ENCODE data around the gene FIP1L1. TPM values are rescaled to one million over a fixed set of nuclear protein-coding genes. Genes with fewer than 3 reads are reported as not detected.

Gene FIP1L1
- total and polyA plus RNA-seq, 2 of the 13 experiments (the other 11 are each of a cell fraction or from before 2014, with no cell fraction given) = 14.9 to 69.4 TPM

- TF ChIP-seq ATF5 (CRISPR knock-in tag; IDR thresholded peaks at IDR 0.05; ENCODE audit: low read depth) (no peak), SSRP1 (CRISPR knock-in tag; IDR thresholded peaks at IDR 0.05) (0 out of 2 replicates have a peak, but pooled peaks have one; percentile 31), MTA1 (CRISPR knock-in tag; IDR thresholded peaks at IDR 0.05; ENCODE audit: borderline replicate concordance) (no peak), PHF21A (CRISPR knock-in tag; IDR thresholded peaks at IDR 0.05) (peak; percentile 69), RFXAP (CRISPR knock-in tag; IDR thresholded peaks at IDR 0.05; ENCODE audit: borderline replicate concordance) (peak; percentile 54; the same call in 1 of the 2 replicates), STAT5B (CRISPR knock-in tag; IDR thresholded peaks at IDR 0.05) (no peak), ZNF788 (CRISPR knock-in tag; IDR thresholded peaks at IDR 0.05; ENCODE audit: borderline replicate concordance) (no peak), DNMT3B (CRISPR knock-in tag; conservative IDR thresholded peaks at IDR 0.05) (peak; percentile 84; the same call in 1 of the 2 replicates), ZFP36 (IDR thresholded peaks at IDR 0.05; ENCODE audit: borderline replicate concordance, low read depth, low read length, partially characterized antibody) (no peak), MEIS2 (CRISPR knock-in tag; IDR thresholded peaks at IDR 0.05) (peak; percentile 89), FOXK2 (IDR thresholded peaks at IDR 0.05) (peak; percentile 45; the same call in 1 of the 2 replicates), MLXIP (CRISPR knock-in tag; IDR thresholded peaks at IDR 0.05; ENCODE audit: borderline replicate concordance) (no peak), PTBP1 (IDR thresholded peaks at IDR 0.05; ENCODE audit: low read depth, low read length, poor library complexity, severe bottlenecking) (no peak), ATF1 (CRISPR knock-in tag; IDR thresholded peaks at IDR 0.05) (peak; percentile 98), SOX6 (IDR thresholded peaks at IDR 0.05) (no peak), SOX6 (CRISPR knock-in tag; IDR thresholded peaks at IDR 0.05) (peak; percentile 37), TAF15 (IDR thresholded peaks at IDR 0.05; ENCODE audit: low read depth, low read length, poor library complexity, severe bottlenecking) (no peak), GTF3A (CRISPR knock-in tag; conservative IDR thresholded peaks at IDR 0.05) (no peak), KLF12 (CRISPR knock-in tag; IDR thresholded peaks at IDR 0.05; ENCODE audit: borderline replicate concordance) (peak; percentile 43; the same call in 1 of the 2 replicates), EP300 (IDR thresholded peaks at IDR 0.05; ENCODE audit: low read depth in 2 of 2, low read length in 2 of 2) (0 out of 4 replicates have a peak, but pooled peaks of 1 of the 2 experiments have one; percentile 21), EP300 (CRISPR knock-in tag; IDR thresholded peaks at IDR 0.05; ENCODE audit: borderline replicate concordance) (no peak), PHF5A (CRISPR knock-in tag; IDR thresholded peaks at IDR 0.05; ENCODE audit: low read depth, unreplicated experiment) (no peak), JARID2 (CRISPR knock-in tag; IDR thresholded peaks at IDR 0.05; ENCODE audit: insufficient replicate concordance) (no peak), SOX13 (IDR thresholded peaks at IDR 0.05) (no peak), SOX13 (CRISPR knock-in tag; conservative IDR thresholded peaks at IDR 0.05 in 1 of 2, IDR thresholded peaks at IDR 0.05 in 1 of 2) (peak in 1 of 2 experiments; percentile 18; a peak in 1 of 4 replicates)
- TF ChIP-seq, protein P1, sequence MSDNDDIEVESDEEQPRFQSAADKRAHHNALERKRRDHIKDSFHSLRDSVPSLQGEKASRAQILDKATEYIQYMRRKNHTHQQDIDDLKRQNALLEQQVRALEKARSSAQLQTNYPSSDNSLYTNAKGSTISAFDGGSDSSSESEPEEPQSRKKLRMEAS (IDR thresholded peaks at IDR 0.05) = peak; percentile 100
- TF ChIP-seq, protein P2, sequence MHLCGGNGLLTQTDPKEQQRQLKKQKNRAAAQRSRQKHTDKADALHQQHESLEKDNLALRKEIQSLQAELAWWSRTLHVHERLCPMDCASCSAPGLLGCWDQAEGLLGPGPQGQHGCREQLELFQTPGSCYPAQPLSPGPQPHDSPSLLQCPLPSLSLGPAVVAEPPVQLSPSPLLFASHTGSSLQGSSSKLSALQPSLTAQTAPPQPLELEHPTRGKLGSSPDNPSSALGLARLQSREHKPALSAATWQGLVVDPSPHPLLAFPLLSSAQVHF (CRISPR knock-in tag; IDR thresholded peaks at IDR 0.05) = 0 out of 2 replicates have a peak, but pooled peaks have one; percentile 50
Measured at GRCh38 chr4:53365486-53366300, 11.7 kb upstream of the FIP1L1 start, which contains the start of gene SCFD2 (continued).
